NCI-H1930 (cell line): ENCODE data around the gene DMAC1.

Source experiments
- DNase-seq, 2 experiments: peaks; one replicate each; lab custom pipeline; 2025; lab: John Stamatoyannopoulos, UW

Gene DMAC1

DNA sequence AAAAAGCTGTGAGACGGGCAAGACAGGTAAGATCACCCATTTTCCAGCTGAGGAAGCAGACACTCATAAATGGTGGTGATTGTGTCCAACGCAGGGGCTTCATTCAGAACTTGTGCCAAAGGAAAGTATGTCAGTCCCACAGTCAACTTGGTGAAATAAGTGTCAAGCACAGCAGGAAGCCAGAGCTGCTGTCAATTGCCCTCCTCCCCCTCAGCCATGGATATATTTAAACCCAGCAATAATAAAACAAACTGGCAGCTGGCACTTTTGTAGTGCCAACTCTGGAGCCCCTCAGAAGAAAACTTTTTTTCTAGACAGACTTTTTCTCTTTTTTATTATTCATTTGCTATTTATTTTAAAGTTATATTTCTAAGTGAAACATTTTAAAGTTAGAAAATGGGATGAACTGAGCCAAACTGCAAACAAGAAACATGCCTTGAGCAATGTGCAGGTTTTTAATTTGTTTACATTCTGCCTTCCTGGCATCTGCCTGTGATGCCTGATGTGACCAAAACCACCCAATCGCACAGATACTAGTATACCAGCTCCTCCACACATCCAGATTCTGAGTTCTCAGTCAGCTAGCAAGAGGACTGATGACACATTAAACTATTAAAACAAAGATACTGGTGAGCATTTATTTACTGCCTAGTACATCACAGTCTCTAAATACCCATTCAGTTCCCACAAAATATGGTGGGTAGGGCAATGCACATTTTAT, 17.0 kb downstream of the DMAC1 start:
- DNase-seq: no peak

DNA sequence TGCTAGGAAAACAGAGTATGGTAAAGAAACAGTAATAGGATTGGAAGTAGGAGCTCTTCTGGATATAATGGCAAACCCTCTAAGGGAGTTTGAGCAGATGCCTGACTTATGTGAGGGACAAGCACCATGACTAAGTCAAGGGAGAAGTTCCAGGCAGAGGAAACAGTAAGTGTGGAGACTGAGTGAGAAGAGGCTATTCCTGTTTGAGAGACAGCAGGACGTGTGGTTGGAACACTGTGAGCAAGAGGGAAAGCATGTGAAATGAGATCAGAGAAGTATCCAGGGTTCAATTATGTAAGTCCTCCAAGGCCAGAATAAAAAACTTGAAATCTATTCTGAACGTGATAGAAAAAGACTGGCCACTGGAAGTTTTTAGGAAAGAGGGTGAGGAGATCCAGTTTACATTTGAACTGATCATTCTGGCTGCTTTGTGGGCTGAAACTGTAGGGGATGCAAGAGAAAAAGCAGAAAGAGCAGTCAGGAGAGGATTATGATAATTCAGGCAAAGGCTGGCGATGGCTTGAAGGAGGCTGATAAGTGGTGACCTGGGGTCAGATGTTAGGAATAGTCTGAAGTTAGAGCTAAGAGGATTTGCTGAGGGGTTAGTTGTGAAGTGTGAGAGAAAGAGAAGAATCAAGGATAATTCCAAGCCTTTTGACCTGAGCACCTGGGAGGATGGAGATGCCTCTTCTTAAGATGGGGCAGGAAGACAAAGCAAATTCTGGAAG, 19.2 kb downstream of the DMAC1 start:
- no peak for DNase-seq

DNA sequence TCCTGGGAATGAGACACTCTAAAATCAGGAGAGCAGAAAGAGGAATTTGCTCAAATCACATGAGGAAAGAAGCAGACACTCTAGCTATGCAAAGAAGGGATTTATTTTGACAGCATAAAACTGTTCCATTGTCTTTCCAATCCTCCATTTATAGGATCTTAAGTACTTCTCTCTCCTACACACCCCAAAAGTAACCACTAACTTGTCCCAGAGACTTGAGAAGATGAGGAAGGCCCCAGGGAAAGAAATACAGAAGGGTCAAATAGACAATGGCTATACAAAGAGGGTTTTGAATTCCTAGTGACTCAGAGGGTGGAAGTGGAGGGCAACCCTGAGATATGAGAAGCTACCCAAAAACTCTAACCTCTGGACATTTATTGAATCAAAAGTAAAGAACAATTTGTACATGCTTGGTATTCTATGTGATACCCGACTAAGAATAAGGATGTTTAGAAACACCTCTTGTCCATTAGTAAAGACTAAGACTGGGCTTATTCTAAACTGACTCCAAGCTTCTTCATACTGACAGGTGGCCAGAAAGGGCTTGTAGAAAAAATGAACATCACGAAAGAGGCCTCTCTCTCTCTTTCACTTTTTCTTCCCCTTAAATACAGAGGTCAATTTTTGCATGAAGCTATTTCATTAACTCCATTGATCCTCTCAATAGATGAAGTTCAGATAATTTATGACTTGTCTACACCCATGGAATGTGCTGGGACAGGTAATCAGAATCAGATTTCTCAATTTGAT, 20.6 kb downstream of the DMAC1 start:
- no peak for DNase-seq

DNA sequence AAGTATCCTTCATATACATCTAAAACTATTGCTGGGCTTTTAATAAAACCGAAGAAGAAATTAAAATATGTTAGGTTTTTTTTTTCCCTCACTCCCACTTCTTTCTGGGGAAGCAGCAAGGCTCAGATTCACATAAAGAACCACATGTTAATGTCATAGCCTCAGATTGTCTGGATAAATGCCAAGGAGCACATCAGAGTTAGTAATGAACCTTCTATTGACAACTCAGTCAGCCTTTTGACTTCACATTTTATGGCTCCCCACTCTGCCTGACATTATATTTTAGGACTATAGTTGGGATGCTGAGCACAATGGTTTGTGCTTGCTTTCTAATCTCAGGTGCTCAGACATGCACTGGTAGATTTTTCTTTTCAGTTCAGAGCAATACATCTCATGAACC, 21.8 kb downstream of the DMAC1 start:
- peak; percentile 16 to 82 for DNase-seq

DNA sequence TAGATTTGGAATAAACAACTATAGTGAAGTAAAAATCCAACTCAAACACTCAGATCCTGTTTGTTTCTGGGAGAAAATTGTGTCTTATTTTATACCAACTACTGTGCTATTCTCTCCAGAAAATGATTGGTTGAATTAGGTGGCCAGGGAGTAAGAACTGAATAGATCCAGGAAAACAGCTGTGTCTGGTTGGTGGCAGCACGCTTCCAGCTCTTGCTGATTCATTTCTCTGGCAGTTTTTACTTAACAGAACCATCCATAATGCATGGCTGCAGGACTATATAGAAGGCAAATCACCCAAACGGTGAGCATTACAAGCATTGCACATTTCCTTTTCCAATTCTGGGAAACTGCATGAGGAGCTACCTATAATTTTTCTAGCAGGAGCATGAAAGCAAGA, 29.5 kb downstream of the DMAC1 start:
- DNase-seq: no peak

DNA sequence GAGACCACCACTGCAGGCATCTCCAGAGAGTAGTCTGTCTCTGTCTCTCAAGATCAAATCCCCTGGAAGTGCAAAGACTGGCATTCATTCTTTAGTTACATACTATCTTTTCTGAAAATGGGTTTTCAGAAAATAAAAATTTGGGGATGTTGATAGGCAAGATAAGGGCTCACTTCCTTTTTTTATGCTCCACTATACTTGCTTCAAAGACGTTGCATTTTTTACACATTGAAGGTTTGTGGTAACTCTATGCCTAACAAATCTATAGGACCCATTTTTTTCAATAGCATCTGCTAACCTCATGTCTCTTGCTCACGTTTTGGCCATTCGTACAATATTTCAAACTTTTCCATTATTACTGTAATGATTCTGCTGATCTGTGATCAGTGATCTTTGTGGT, 37.0 kb downstream of the DMAC1 start:
- DNase-seq: no peak

DNA sequence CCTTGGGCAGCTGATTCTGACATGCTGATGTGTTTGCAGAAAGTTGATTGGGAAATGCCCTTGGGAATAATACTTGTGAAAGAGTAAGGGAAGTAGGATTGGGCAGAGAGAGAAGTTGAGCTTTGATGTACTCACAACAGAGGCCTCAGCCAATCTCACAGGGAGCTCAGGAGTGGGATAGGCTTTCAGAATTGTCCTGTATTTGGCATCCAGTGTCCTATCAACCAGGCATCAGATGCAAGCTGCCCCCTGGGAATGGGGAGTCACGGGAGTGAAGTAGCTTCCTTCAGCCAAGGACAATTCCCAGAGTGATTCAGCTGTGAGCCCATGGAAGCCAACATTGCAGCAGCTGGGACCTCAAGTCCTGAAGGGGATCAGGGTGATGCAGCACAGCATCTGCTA, 39.6 kb downstream of the DMAC1 start:
- DNase-seq: no peak

DNA sequence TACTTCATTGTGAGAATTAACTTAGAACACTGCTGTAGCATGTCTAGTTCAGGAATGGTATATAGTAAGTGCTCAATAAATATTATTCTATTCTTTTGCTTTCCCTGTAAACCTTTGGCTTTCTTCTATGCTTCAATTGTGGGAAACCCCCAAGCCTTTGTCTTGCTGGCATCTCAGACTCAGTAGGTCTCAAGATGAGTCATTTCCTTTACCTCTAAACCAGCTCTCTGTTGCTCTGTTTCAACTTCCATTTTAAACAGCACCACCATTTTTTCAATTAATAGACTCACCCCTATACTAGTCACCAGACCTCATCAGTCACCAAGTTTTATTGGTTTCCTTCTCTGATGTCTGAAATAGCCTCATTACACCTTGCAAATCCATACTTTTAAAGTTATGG, 43.5 kb downstream of the DMAC1 start:
- DNase-seq: no peak

DNA sequence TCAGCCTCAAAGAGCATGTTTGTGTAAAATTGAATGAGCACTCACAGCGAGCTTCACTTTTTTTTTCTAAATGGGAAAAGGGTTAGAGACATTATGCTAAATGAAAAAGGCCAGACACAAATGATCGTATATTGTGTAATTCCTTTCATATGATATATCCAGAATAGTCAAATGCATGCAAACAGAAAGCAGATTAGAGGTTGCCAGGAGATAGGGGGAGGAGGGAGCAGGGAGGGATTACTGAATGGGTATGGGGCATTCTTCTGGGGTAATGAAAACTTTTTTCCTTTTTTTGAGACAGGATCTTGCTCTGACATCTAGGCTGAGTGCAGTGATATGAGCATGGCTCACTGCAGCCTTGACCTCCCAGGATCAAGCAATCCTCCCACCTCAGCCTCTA, 47.1 kb downstream of the DMAC1 start:
- DNase-seq: no peak
